NCI-H345 treated with DMSO at 0.1 percent for 48 hours (cell line): ENCODE results near the gene TPI1.

Experiments
- DNase-seq: peaks from one replicate; lab custom pipeline; 2025; ENCODE audit not compliant: unreplicated experiment; lab: John Stamatoyannopoulos, UW

The TPI1 gene

GRCh38 chr12:6828781-6829535 lies 38.4 kb upstream of the TPI1 start:
- DNase-seq: peak; percentile 6

DNA sequence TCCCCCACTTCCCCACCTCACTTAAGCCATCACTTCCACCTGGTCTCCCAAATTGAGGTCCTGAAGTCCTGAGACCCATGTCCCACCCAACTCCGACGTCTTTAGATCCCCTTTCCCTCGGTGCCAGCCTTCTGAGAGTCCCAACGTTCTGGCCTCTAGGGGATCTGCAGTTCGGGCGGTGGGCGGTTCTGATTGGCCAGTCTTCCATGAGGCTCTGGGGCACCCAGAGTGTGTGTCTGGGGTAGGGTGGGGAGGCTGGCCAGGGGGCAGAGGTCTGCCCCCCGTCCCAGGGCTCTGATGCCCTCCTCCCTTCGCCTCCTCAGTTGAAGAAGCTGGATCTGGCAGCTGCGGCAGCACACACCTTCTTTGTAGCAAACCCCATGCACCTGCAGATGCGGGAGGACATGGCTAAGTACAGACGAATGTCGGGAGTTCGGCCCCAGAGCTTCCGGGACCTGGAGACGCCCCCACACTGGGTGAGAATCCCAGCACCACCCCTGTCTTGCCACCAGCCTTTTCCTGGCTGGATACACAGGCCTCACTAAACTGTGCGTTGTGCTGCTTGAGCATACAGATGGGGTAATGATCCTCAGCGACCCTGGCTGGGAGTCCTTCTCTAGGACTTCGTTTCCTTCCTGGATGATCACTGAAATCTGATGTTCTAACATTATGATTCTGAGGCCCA lies 37.7 kb upstream of the TPI1 start:
- no peak for DNase-seq

DNA sequence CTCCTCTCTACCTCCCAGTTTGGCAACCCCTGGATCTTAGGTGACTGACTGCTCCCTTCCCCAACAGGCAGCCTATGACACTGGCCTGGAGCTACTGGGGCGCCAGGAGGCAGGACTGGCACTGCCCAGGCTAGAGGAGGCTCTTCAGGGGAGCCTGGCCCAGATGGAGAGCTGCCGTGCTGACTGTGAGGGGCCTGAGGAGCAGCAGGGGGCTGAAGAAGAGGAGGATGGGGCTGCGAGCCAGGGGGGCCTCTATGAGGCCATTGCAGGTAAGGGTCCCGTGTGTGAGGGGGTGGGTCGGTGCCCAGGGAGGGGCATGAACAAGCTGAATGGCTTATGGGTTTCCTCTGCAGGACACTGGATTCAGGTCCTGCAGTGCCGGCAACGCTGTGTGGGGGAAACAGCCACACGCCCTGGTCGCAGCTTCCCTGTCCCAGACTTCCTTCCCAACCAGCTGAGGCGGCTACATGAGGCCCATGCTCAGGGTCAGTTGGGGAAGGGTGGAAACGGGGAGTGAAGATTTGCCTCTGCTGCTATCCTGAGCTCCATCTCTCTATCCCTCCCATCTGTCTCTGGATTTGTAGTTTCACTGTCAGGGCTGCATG lies 36.9 kb upstream of the TPI1 start:
- no peak for DNase-seq

GRCh38 chr12:6830999-6831398 lies 36.3 kb upstream of the TPI1 start:
- DNase-seq: no peak

DNA sequence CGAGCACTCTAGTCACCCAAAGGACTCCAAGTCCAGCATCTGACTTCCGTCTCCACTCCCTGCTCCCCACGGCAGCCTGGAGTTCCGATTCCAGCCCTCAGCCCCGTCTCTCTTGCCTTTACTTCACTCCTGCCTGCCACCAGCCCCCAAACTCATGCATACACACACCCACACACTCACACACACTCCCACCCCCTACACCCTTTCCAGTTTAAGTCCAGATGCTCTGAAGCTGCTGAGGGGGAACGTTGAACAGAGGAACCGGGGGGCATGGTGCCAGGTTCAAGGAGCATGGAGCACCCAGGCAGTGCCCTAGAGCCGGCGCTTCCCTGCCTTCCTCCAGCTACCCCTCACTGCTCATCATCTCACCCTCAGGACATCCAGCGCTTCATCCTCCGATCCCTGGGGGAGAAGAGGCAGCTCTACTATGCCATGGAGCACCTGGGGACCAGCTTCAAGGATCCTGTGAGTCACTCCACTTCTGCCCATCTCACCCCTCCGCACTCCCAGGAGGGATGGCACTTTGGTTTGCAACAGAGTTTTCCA lies 35.8 kb upstream of the TPI1 start:
- DNase-seq: no peak

- no peak for DNase-seq
Observed at GRCh38 chr12:6832125-6832524, 35.2 kb upstream of the TPI1 start.

- DNase-seq: no peak
Observed at GRCh38 chr12:6833189-6833890, 34.0 kb upstream of the TPI1 start.

- DNase-seq: no peak
Observed at GRCh38 chr12:6834254-6834653, 33.1 kb upstream of the TPI1 start.

DNA sequence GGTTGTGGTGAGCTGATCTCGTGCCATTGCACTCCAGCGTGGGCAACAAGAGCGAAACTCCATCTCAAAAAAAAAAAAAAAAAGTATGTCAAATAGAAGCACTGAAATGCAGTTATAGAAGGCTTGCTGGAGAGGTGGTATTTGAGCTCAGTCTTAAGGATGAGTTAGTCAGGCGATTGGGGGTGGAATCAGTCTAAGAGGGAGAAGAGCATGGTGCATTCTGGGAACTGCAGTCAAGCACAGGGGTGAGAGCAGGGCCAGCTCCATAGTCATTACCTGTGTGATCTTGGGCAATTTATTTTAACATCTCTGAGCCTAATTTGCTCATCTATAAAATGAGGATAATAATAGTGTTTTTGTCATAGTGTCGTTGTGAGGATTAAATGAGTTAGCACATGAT lies 32.5 kb upstream of the TPI1 start:
- no peak for DNase-seq

- DNase-seq: no peak
Observed at GRCh38 chr12:6836851-6837250, 30.5 kb upstream of the TPI1 start.

GRCh38 chr12:6837370-6838060 lies 29.8 kb upstream of the TPI1 start:
- no peak for DNase-seq

GRCh38 chr12:6838854-6839253 lies 28.5 kb upstream of the TPI1 start:
- DNase-seq: no peak

DNA sequence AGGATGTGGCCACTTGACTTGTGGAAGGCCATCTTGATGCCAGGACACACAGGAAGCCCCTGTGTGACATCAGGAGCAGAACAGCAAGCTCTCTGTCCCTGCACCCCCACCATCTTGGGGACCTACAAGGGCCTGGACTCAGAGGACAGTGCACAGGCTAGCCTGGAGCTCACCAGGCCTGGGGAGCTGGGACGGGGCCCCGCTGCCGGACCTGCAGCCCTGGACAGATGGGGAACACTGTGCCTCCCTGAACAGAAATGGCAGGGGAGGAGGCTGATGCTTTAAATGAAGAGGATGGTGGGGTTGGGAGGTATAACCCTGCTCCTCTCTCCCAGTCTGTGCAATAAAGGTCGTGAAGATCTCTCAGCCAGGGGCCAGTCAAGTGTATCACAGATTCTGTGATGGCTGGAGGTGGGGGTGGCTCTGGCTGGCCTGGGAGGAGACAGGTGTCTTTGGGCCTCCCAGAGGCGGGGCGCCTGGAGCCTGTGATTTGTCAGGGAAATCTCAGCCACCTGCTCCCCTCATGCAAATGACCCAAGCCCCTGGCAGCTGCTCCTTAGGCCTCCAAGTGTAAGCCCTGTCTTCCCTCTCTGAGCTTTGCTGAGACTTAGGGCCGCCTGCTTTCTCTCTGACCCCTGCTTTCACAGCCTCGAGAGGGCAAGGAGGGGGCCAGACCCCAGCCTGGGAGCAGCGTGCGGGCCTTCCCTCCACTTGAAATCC lies 27.7 kb upstream of the TPI1 start:
- no peak for DNase-seq

DNA sequence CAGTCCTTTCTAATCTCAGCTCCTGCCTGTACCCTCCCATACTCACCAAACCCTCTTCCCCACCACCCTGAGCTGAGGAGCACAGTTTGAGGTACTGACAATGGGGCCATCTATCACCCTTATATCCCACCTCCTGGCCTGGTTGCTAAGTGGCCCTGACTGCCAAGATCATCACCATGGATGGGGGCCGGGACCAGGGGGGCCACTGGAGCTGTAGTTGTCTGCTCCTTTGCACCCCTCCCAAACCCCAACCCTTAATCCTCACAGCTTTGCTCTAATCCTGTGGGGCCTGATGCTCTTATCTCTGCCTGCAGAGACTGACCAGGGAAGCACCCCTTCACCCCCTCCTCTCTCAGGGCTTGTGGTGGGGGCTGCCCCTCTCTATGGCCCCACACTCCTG lies 27.0 kb upstream of the TPI1 start:
- no peak for DNase-seq

- DNase-seq: no peak
Observed at GRCh38 chr12:6840761-6841515, 26.4 kb upstream of the TPI1 start, which contains the start of gene GNB3. TSS of gene GNB3 (plus strand) at chr12:6840925. CDS start at chr12:6841288, 363 bp downstream.

- no peak for DNase-seq
Observed at GRCh38 chr12:6842075-6842474, 25.3 kb upstream of the TPI1 start.

DNA sequence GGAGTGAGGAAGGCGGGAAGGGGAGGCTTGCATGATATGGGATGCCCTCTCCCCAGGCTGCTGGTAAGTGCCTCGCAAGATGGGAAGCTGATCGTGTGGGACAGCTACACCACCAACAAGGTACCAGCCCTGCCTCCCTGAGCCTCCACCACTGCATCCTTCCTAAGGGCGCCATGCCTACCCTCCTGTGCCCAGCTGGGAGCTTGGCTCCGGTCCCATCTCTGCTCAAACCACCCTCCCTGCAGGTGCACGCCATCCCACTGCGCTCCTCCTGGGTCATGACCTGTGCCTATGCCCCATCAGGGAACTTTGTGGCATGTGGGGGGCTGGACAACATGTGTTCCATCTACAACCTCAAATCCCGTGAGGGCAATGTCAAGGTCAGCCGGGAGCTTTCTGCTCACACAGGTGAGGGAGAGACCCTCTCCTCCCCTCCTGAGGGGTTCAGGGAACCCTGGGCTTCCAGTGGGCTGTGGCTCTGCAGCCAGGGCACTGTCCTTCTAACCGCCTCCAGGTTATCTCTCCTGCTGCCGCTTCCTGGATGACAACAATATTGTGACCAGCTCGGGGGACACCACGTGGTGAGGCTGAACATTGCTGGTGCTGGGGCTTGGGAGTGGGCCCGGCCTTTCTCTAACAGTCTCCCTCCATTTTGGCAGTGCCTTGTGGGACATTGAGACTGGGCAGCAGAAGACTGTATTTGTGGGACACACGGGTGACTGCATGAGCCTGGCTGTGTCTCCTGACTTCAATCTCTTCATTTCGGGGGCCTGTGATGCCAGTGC lies 24.0 kb upstream of the TPI1 start:
- DNase-seq: no peak

DNA sequence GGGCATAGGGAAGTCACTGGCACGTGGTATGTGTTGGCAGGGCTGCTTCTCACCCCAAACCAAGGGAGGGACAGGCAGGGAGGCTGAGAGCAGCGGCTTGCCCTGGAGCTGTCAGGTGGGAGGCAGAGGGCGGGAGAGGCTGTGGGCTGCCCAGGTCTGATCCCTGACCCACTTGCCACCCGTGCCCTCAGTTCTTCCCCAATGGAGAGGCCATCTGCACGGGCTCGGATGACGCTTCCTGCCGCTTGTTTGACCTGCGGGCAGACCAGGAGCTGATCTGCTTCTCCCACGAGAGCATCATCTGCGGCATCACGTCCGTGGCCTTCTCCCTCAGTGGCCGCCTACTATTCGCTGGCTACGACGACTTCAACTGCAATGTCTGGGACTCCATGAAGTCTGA lies 21.9 kb upstream of the TPI1 start:
- DNase-seq: no peak
